ENCODE measurements around the gene DLG3.

GRCh38 chrX:70454441-70455365, 10.1 kb downstream of the DLG3 start:
- TF ChIP-seq CTCF (IDR thresholded peaks at IDR 0.05) (peak; percentile 49 to 71 (median 70)), EP300 (IDR thresholded peaks at IDR 0.05) (no peak), POLR2A (IDR thresholded peaks at IDR 0.05) (no peak)

All from ovary (tissue), 3 donors.